Osteoblast (primary cell): ENCODE measurements around the gene NOL6. TPM values are rescaled to one million over a fixed set of nuclear protein-coding genes. Genes with fewer than 3 reads are reported as not detected.

Experiments used
- DNase-seq: peaks from one replicate; pipeline ENCODE4 v3.0.0; 2011; ENCODE audit warnings: low spot score, mixed read lengths; ENCODE audit not compliant: insufficient read length; ENCODE audit errors: missing footprints
- H2AFZ ChIP-seq: 2 replicates; pipeline ENCODE4 v1.6.0; 2011; ENCODE audit warnings: mild to moderate bottlenecking, low read length
- H3K27ac ChIP-seq: 2 replicates; pipeline ENCODE4 v1.5.1; 2011; ENCODE audit warnings: mild to moderate bottlenecking, low read depth, low read length, moderate library complexity
- H3K27me3 ChIP-seq: 2 replicates; pipeline ENCODE4 v1.6.0; 2012; ENCODE audit warnings: mild to moderate bottlenecking, control low read depth, inconsistent platforms, low read length, moderate library complexity; ENCODE audit not compliant: insufficient read depth
- H3K36me3 ChIP-seq: 2 replicates; pipeline ENCODE4 v1.5.1; 2011; ENCODE audit warnings: mild to moderate bottlenecking, low read length, control low read depth, moderate library complexity; ENCODE audit not compliant: insufficient read depth
- H3K4me1 ChIP-seq: 2 replicates; pipeline ENCODE4 v1.5.1; 2011; ENCODE audit warnings: mild to moderate bottlenecking, low read length, control low read depth, moderate library complexity; ENCODE audit not compliant: insufficient read depth
- H3K4me2 ChIP-seq: 2 replicates; pipeline ENCODE4 v1.6.0; 2011; ENCODE audit warnings: mild to moderate bottlenecking, low read length; ENCODE audit not compliant: insufficient read depth
- H3K4me3 ChIP-seq: fragments of 200-600 bp; sonication (generic); 3 replicates; pipeline ENCODE4 v1.5.1; 2012; ENCODE audit warnings: mild to moderate bottlenecking, low read length, inconsistent platforms; ENCODE audit not compliant: insufficient read depth
- H3K79me2 ChIP-seq: 2 replicates; pipeline ENCODE4 v1.6.0; 2012; ENCODE audit warnings: mild to moderate bottlenecking, low read length, control low read depth, inconsistent platforms; ENCODE audit not compliant: insufficient read depth
- H3K9me3 ChIP-seq: 2 replicates; pipeline ENCODE4 v1.5.1; 2011; ENCODE audit warnings: low read depth, low read length, control low read depth
- H4K20me1 ChIP-seq: 2 replicates; pipeline ENCODE4 v1.6.0; 2012; ENCODE audit warnings: mild to moderate bottlenecking, low read length, control low read depth; ENCODE audit not compliant: insufficient read depth
- total RNA-seq: library from RNA; depleted of rRNA; stranded (reverse); fragments of >200 nt; gene quantifications from 2 replicates; pipeline ENCODE4 v1.2.3, GENCODE V29; 2012
- TF ChIP-seq, protein P1 (sequence below): IDR thresholded peaks from 2 replicates; pipeline ENCODE4 v1.5.1; 2011; ENCODE audit warnings: mild to moderate bottlenecking, low read depth, low read length, moderate library complexity; ENCODE audit errors: extremely low read depth

Gene NOL6
- total RNA-seq, 1 donor: 23.5 TPM

DNA sequence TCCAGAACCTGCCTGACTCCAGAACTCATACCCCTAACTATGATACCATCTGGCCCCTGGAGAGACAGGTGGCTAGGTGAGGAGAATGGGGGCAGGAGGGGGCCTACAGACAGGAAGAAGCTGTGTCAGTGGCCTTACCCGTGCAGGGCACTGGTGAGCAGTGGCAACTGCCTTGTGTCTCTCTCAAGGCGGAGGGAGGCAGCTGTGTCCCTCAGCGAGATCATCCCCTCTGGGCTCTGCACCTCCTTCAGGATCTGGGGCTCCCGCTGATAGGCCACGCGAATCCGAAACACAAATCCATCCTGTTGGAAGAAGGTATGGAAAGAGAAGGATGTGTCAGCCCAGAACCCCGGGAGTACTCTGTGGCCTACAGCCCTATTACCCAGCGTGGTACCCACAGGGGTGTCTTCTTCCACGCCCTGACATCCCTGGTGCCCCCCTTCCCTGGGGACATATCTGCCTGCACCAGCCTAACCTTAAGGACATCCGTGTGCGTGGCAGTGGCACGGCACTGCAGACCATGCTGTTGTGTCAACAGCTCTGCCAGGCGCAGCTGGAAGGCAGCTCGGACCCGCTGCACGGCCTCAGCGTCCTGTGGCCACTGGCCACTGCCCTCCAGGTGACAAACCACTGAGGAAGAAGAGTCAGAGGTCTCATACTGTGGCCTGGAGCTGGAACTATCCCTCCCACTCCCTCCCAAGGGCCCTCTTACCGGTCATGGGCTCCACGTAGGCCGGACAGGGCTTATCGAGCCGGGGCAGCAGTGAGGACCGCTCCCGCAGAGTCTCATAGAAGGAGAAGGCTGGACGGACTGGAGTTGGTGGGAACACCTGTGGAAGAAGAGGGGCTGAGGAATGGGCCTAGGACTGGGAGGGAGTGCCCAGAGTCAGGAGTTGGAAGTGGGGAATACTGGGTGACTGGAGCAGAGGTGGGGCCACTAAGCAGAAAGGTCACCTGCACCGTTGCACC is 7.8 kb downstream of the NOL6 start:
- Histone ChIP-seq H3K36me3 (peaks cover 94% of the 10 kb centered on the region), H3K79me2 (peaks cover 2% of the 10 kb centered on the region), H3K27me3 (no peaks in the 10 kb centered on the region), H2AFZ (no peak overlapping the region), H3K9me3 (no peaks in the 10 kb centered on the region), H3K27ac (no peak overlapping the region), H3K4me3 (no peak overlapping the region), H3K4me1 (no peaks in the 10 kb centered on the region), H4K20me1 (peaks cover 9% of the 10 kb centered on the region), H3K4me2 (no peak overlapping the region)
- peak; percentile 55 for DNase-seq
- TF ChIP-seq, protein P1, sequence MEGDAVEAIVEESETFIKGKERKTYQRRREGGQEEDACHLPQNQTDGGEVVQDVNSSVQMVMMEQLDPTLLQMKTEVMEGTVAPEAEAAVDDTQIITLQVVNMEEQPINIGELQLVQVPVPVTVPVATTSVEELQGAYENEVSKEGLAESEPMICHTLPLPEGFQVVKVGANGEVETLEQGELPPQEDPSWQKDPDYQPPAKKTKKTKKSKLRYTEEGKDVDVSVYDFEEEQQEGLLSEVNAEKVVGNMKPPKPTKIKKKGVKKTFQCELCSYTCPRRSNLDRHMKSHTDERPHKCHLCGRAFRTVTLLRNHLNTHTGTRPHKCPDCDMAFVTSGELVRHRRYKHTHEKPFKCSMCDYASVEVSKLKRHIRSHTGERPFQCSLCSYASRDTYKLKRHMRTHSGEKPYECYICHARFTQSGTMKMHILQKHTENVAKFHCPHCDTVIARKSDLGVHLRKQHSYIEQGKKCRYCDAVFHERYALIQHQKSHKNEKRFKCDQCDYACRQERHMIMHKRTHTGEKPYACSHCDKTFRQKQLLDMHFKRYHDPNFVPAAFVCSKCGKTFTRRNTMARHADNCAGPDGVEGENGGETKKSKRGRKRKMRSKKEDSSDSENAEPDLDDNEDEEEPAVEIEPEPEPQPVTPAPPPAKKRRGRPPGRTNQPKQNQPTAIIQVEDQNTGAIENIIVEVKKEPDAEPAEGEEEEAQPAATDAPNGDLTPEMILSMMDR: no peak

- Histone ChIP-seq H3K79me2 (peaks cover 2% of the 10 kb centered on the region), H3K36me3 (peaks cover 96% of the 10 kb centered on the region), H4K20me1 (peaks cover 9% of the 10 kb centered on the region), H3K27me3 (no peaks in the 10 kb centered on the region), H3K4me3 (no peak overlapping the region), H3K9me3 (no peaks in the 10 kb centered on the region), H3K4me1 (no peaks in the 10 kb centered on the region), H3K4me2 (no peak overlapping the region), H3K27ac (no peak overlapping the region), H2AFZ (no peak overlapping the region)
- TF ChIP-seq, protein P1: no peak
- no peak for DNase-seq
These were observed 8.6 kb downstream of the NOL6 start for GRCh38 chr9:33465096-33465495.

GRCh38 chr9:33464045-33464636 is 9.6 kb downstream of the NOL6 start:
- H2AFZ ChIP-seq: no peak overlapping the region
- H3K36me3 ChIP-seq: peaks cover 86% of the 10 kb centered on the region
- DNase-seq: peak; percentile 71
- H4K20me1 ChIP-seq: peaks cover 9% of the 10 kb centered on the region
- no peaks in the 10 kb centered on the region for H3K4me1 ChIP-seq
- no peak overlapping the region for H3K27ac ChIP-seq
- H3K27me3 ChIP-seq: no peaks in the 10 kb centered on the region
- H3K4me3 ChIP-seq: no peak overlapping the region
- H3K79me2 ChIP-seq: no peaks in the 10 kb centered on the region
- TF ChIP-seq, protein P1: no peak
- H3K9me3 ChIP-seq: no peaks in the 10 kb centered on the region
- no peak overlapping the region for H3K4me2 ChIP-seq

DNA sequence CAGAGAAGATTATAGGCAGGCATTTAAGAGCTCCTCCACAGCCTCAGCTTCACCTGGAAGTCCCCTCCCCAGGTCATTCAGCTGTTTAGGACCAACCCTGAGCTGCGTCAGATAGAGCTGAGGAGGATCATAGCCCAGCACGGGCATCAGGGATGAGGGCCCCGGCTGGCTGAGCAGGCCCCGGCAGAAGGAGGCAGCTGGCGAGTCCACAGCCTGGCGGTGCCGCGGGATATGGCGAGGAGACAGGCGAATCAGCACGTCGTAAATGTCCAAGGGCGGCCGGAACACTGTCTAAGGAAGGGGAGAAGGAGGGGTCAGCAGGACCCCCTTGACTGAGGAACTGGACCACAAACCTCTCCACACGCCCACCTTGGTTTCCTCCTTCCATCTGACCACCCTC is 10.6 kb downstream of the NOL6 start:
- no peaks in the 10 kb centered on the region for H3K79me2 ChIP-seq
- no peaks in the 10 kb centered on the region for H3K27me3 ChIP-seq
- no peaks in the 10 kb centered on the region for H3K9me3 ChIP-seq
- peaks cover 3% of the 10 kb centered on the region for H3K4me1 ChIP-seq
- TF ChIP-seq, protein P1: no peak
- no peak overlapping the region for H3K4me2 ChIP-seq
- no peak overlapping the region for H3K4me3 ChIP-seq
- H2AFZ ChIP-seq: no peak overlapping the region
- H3K36me3 ChIP-seq: peaks cover 76% of the 10 kb centered on the region
- H3K27ac ChIP-seq: no peak overlapping the region
- no peak for DNase-seq
- peaks cover 4% of the 10 kb centered on the region for H4K20me1 ChIP-seq
